ENCODE data around the gene HORMAD1. TPM values are rescaled to one million over a fixed set of nuclear protein-coding genes. Genes with fewer than 3 reads are reported as not detected.
"Not testable (repeated sequence)": the region's sequence is repeated elsewhere in the genome, so short reads cannot be mapped to it uniquely, and the experiment has no call there.

The HORMAD1 gene
- total RNA-seq (under 1 TPM; 0.72 to 0.84 TPM), polyA plus RNA-seq (not detected)
- long read RNA-seq, donor 1: 0 reads
- long read RNA-seq, donor 2: 0 reads

DNA sequence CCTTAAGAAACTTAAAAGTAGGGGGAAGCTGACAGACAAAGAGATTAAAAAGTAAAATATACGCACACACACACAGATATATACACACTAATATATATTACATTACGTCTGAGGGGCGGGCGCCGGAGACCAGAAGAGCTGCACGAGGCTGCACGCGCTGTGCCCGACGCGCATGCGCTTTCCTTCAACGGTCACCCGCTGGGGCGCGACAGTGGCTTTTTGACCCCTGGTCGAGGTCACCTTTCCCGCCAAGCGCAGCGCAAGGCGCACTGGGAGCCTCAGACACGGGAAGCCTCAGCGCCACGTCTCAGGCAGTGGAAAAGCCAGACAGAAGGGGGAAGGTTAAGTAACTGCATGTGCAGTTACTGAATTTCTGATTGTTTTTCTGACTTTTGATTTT is at the start of gene HORMAD1:
TSS of gene HORMAD1 (minus strand) at position 193 of the 400 bp plus-strand sequence. CDS start 1,390 bp downstream, outside the sequence.
- no peak for DNase-seq
- intact Hi-C loops (cut with DNase I): no loop called here
- Histone ChIP-seq H3K27ac (ENCODE audit: low read depth in 1 of 2, low read length in 2 of 2) (no peak within 1 kb of the TSS), H3K36me3 (ENCODE audit: control insufficient read depth in 1 of 2, insufficient read depth in 2 of 2, low read length in 1 of 2) (no peaks in the 10 kb centered on the region), H3K9me3 (ENCODE audit: control insufficient read depth, low read length) (no peaks in the 10 kb centered on the region), H3K4me3 (ENCODE audit: low read length in 2 of 2) (no peak within 1 kb of the TSS), H3K4me1 (ENCODE audit: control insufficient read depth in 1 of 2, insufficient read depth in 2 of 2, low read length in 2 of 2) (no peaks in the 10 kb centered on the region), H3K27me3 (ENCODE audit: control insufficient read depth in 1 of 2, insufficient read depth in 2 of 2, low read length in 1 of 2) (no peaks in the 10 kb centered on the region)
- WGBS, 2 donors: 96 to 97% methylated on average over 24 of the region's 24 CpGs
- no peak for ATAC-seq (ENCODE audit: low FRiP score)

- WGBS, 2 donors: 46 to 96% methylated on average over 1 of the region's 1 CpG
- H3K9me3 ChIP-seq (ENCODE audit: control insufficient read depth, low read length); intact Hi-C loops (cut with DNase I); H3K4me1 ChIP-seq (ENCODE audit: control insufficient read depth in 1 of 2, insufficient read depth in 2 of 2, low read length in 2 of 2); H3K27ac ChIP-seq (ENCODE audit: low read depth in 1 of 2, low read length in 2 of 2); H3K27me3 ChIP-seq (ENCODE audit: control insufficient read depth in 1 of 2, insufficient read depth in 2 of 2, low read length in 1 of 2); H3K4me3 ChIP-seq (ENCODE audit: low read length in 2 of 2); DNase-seq; H3K36me3 ChIP-seq (ENCODE audit: control insufficient read depth in 1 of 2, insufficient read depth in 2 of 2, low read length in 1 of 2); ATAC-seq (ENCODE audit: low FRiP score): not testable (repeated sequence)
These were observed 47.0 kb upstream of the HORMAD1 start for GRCh38 chr1:150767704-150768103.

DNA sequence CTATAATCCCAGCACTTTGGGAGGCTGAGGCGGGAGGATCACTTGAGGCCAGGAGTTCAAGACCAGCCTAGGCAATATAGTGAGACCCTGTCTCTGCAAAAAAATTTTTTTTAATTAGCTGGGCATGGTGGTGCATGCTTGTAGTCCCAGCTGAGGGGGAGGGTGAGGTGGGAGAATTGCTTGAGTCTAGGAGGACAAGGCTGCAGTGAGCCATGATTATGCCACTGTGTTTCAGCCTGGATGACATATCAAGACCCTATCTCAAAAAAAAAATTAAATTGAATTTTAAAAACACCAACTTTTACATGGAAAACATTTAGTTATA is 45.2 kb upstream of the HORMAD1 start:
- H3K4me1 ChIP-seq (ENCODE audit: control insufficient read depth in 1 of 2, insufficient read depth in 2 of 2, low read length in 2 of 2); H3K36me3 ChIP-seq (ENCODE audit: control insufficient read depth in 1 of 2, insufficient read depth in 2 of 2, low read length in 1 of 2); intact Hi-C loops (cut with DNase I); H3K27ac ChIP-seq (ENCODE audit: low read depth in 1 of 2, low read length in 2 of 2); H3K9me3 ChIP-seq (ENCODE audit: control insufficient read depth, low read length); H3K27me3 ChIP-seq (ENCODE audit: control insufficient read depth in 1 of 2, insufficient read depth in 2 of 2, low read length in 1 of 2); ATAC-seq (ENCODE audit: low FRiP score); DNase-seq: not testable (repeated sequence)
- peak overlapping the region in 1 of 2 donors; percentile 18 for H3K4me3 ChIP-seq (ENCODE audit: low read length in 2 of 2)
- WGBS, 2 donors: 86 to 100% methylated on average over 1 of the region's 1 CpG

DNA sequence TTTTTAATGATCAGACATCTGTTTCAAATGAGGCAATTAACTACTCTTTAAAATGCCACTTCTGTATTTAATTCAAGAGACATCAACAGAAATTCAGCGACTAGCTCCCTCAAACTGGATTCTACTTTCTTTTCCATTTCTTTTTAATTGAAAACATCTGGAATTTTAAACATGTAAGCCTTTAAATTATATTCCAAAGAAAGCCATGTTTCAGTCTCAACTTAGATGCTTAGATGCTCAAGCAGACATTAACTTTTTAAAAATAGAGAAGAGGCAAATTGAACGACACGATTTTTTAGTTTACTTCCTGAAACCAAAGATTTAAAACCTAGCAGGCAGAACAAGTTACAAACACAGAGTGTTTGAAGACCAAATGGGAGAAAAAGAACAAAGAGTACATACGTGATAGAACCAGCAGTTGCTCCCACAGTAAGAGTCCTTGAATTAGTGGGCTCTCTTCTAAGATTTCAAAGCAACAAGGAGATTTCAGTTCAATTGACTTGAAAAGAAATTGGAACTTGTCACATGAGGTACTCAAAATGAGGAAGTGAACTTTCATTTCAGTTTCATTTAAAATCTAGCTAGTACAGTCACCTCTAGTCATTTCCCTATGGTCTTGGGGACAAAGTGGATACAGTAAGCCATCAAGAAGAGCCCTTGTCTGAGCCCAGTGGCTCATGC is 44.7 kb upstream of the HORMAD1 start, which contains the start of gene CTSS:
TSS of gene CTSS (minus strand) at position 483 of the 681 bp plus-strand sequence. CDS start 1,015 bp downstream, outside the sequence.
- Histone ChIP-seq H3K4me1 (ENCODE audit: control insufficient read depth in 1 of 2, insufficient read depth in 2 of 2, low read length in 2 of 2) (no peaks in the 10 kb centered on the region), H3K36me3 (ENCODE audit: control insufficient read depth in 1 of 2, insufficient read depth in 2 of 2, low read length in 1 of 2) (peaks cover 0 to 2% of the 10 kb centered on the region in 2 donors), H3K27ac (ENCODE audit: low read depth in 1 of 2, low read length in 2 of 2) (no peak within 1 kb of the TSS), H3K4me3 (ENCODE audit: low read length in 2 of 2) (peak within 1 kb of the TSS in 1 of 2 donors; percentile 18), H3K27me3 (ENCODE audit: control insufficient read depth in 1 of 2, insufficient read depth in 2 of 2, low read length in 1 of 2) (no peaks in the 10 kb centered on the region), H3K9me3 (ENCODE audit: control insufficient read depth, low read length) (no peaks in the 10 kb centered on the region)
- ATAC-seq (ENCODE audit: low FRiP score): peak; percentile 59
- 6 to 10% methylated on average over 4 of the region's 4 CpGs for WGBS, 2 donors
- DNase-seq: no peak
- intact Hi-C loops (cut with DNase I): no loop called here

- no peak overlapping the region for H3K27ac ChIP-seq (ENCODE audit: low read depth in 1 of 2, low read length in 2 of 2)
These were observed 44.0 kb upstream of the HORMAD1 start for GRCh38 chr1:150764617-150765101.

GRCh38 chr1:150763018-150763417 is 42.3 kb upstream of the HORMAD1 start:
- Histone ChIP-seq H3K27me3 (ENCODE audit: control insufficient read depth in 1 of 2, insufficient read depth in 2 of 2, low read length in 1 of 2) (no peaks in the 10 kb centered on the region), H3K27ac (ENCODE audit: low read depth in 1 of 2, low read length in 2 of 2) (no peak overlapping the region), H3K4me3 (ENCODE audit: low read length in 2 of 2) (no peak overlapping the region), H3K36me3 (ENCODE audit: control insufficient read depth in 1 of 2, insufficient read depth in 2 of 2, low read length in 1 of 2) (peaks cover 0 to 3% of the 10 kb centered on the region in 2 donors), H3K4me1 (ENCODE audit: control insufficient read depth in 1 of 2, insufficient read depth in 2 of 2, low read length in 2 of 2) (no peaks in the 10 kb centered on the region), H3K9me3 (ENCODE audit: control insufficient read depth, low read length) (no peaks in the 10 kb centered on the region)
- DNase-seq (no peak), ATAC-seq (ENCODE audit: low FRiP score) (no peak)
- intact Hi-C loops (cut with DNase I): no loop called here
- 81 to 87% methylated on average over 3 of the region's 3 CpGs for WGBS, 2 donors

More at GRCh38 chr1:150764617-150765101, 44.0 kb upstream of the HORMAD1 start:
- H3K4me1 ChIP-seq (ENCODE audit: control insufficient read depth in 1 of 2, insufficient read depth in 2 of 2, low read length in 2 of 2): no peaks in the 10 kb centered on the region
- no peaks in the 10 kb centered on the region for H3K27me3 ChIP-seq (ENCODE audit: control insufficient read depth in 1 of 2, insufficient read depth in 2 of 2, low read length in 1 of 2)
- ATAC-seq (ENCODE audit: low FRiP score): no peak
- DNase-seq: no peak
- no peak overlapping the region for H3K4me3 ChIP-seq (ENCODE audit: low read length in 2 of 2)
- intact Hi-C loops (cut with DNase I): no loop called here
- 62 to 63% methylated on average over 2 of the region's 2 CpGs for WGBS, 2 donors
- H3K36me3 ChIP-seq (ENCODE audit: control insufficient read depth in 1 of 2, insufficient read depth in 2 of 2, low read length in 1 of 2): peaks cover 0 to 3% of the 10 kb centered on the region in 2 donors
- H3K9me3 ChIP-seq (ENCODE audit: control insufficient read depth, low read length): no peaks in the 10 kb centered on the region

- no peaks in the 10 kb centered on the region for H3K9me3 ChIP-seq (ENCODE audit: control insufficient read depth, low read length)
- ATAC-seq (ENCODE audit: low FRiP score) (no peak), DNase-seq (no peak)
- no peaks in the 10 kb centered on the region for H3K27me3 ChIP-seq (ENCODE audit: control insufficient read depth in 1 of 2, insufficient read depth in 2 of 2, low read length in 1 of 2)
- 94 to 96% methylated on average over 2 of the region's 2 CpGs for WGBS, 2 donors
- intact Hi-C loops (cut with DNase I): no loop called here
- H3K4me1 ChIP-seq (ENCODE audit: control insufficient read depth in 1 of 2, insufficient read depth in 2 of 2, low read length in 2 of 2): no peaks in the 10 kb centered on the region
- no peak overlapping the region for H3K4me3 ChIP-seq (ENCODE audit: low read length in 2 of 2)
- no peak overlapping the region for H3K27ac ChIP-seq (ENCODE audit: low read depth in 1 of 2, low read length in 2 of 2)
- H3K36me3 ChIP-seq (ENCODE audit: control insufficient read depth in 1 of 2, insufficient read depth in 2 of 2, low read length in 1 of 2): peaks cover 0 to 3% of the 10 kb centered on the region in 2 donors
These were observed 41.9 kb upstream of the HORMAD1 start for GRCh38 chr1:150762552-150762951.

DNA sequence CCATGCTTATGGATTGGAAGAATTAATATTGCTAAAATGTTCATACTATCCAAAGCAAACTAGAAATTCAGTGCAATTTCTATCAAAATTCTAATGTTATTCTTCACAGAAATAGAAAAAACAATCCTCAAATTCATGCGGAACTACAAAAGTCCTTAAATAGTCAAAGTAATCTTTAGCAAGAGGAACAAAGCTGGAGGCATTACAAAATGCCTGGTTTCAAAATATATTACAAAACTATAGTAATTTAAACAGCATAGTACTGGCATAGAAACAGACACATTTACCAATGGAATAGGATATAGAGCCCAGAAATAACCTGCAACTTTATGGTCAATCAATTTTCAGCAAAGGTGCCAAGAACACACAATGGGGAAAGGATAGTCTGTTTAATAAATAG is 41.1 kb upstream of the HORMAD1 start:
- Histone ChIP-seq H3K4me3 (ENCODE audit: low read length in 2 of 2) (no peak overlapping the region), H3K36me3 (ENCODE audit: control insufficient read depth in 1 of 2, insufficient read depth in 2 of 2, low read length in 1 of 2) (peaks cover 0 to 3% of the 10 kb centered on the region in 2 donors), H3K27ac (ENCODE audit: low read depth in 1 of 2, low read length in 2 of 2) (no peak overlapping the region), H3K4me1 (ENCODE audit: control insufficient read depth in 1 of 2, insufficient read depth in 2 of 2, low read length in 2 of 2) (no peaks in the 10 kb centered on the region), H3K9me3 (ENCODE audit: control insufficient read depth, low read length) (no peaks in the 10 kb centered on the region), H3K27me3 (ENCODE audit: control insufficient read depth in 1 of 2, insufficient read depth in 2 of 2, low read length in 1 of 2) (no peaks in the 10 kb centered on the region)
- DNase-seq: no peak
- 89 to 92% methylated on average over 1 of the region's 1 CpG for WGBS, 2 donors
- ATAC-seq (ENCODE audit: low FRiP score): no peak
- intact Hi-C loops (cut with DNase I): no loop called here

- WGBS, 2 donors: 68 to 76% methylated on average over 3 of the region's 3 CpGs
- no peaks in the 10 kb centered on the region for H3K27me3 ChIP-seq (ENCODE audit: control insufficient read depth in 1 of 2, insufficient read depth in 2 of 2, low read length in 1 of 2)
- no peak overlapping the region for H3K27ac ChIP-seq (ENCODE audit: low read depth in 1 of 2, low read length in 2 of 2)
- H3K36me3 ChIP-seq (ENCODE audit: control insufficient read depth in 1 of 2, insufficient read depth in 2 of 2, low read length in 1 of 2): peaks cover 0 to 3% of the 10 kb centered on the region in 2 donors
- ATAC-seq (ENCODE audit: low FRiP score) (no peak), DNase-seq (no peak)
- no peaks in the 10 kb centered on the region for H3K9me3 ChIP-seq (ENCODE audit: control insufficient read depth, low read length)
- intact Hi-C loops (cut with DNase I): no loop called here
- no peak overlapping the region for H3K4me3 ChIP-seq (ENCODE audit: low read length in 2 of 2)
- H3K4me1 ChIP-seq (ENCODE audit: control insufficient read depth in 1 of 2, insufficient read depth in 2 of 2, low read length in 2 of 2): no peaks in the 10 kb centered on the region
These were observed 39.3 kb upstream of the HORMAD1 start for GRCh38 chr1:150760013-150760412.

Measured in aorta (tissue), 5 donors.